ENCODE data around the gene ABCF2.

DNA sequence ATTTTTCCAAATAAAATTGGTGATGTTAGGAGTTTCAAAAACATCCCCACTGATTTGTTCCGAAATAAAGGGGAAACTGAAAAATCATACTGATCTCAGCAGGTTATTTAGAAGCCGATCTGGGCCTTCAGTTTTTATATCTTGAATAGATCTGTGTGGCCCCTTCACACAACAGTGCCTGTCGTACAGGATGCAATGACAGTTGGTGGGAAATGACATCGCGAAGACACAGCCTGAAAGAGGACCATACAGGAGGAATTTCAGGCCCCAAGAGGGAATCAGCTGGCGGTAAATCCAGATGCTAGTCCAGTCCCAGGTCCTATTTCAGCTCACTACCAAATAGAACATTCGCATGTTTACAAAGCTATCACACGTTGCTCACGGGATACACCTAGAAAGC, 19.7 kb downstream of the ABCF2 start:
- TF ChIP-seq, protein P1, sequence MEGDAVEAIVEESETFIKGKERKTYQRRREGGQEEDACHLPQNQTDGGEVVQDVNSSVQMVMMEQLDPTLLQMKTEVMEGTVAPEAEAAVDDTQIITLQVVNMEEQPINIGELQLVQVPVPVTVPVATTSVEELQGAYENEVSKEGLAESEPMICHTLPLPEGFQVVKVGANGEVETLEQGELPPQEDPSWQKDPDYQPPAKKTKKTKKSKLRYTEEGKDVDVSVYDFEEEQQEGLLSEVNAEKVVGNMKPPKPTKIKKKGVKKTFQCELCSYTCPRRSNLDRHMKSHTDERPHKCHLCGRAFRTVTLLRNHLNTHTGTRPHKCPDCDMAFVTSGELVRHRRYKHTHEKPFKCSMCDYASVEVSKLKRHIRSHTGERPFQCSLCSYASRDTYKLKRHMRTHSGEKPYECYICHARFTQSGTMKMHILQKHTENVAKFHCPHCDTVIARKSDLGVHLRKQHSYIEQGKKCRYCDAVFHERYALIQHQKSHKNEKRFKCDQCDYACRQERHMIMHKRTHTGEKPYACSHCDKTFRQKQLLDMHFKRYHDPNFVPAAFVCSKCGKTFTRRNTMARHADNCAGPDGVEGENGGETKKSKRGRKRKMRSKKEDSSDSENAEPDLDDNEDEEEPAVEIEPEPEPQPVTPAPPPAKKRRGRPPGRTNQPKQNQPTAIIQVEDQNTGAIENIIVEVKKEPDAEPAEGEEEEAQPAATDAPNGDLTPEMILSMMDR (IDR thresholded peaks at IDR 0.05) = no peak
- no peak for TF ChIP-seq POLR2AphosphoS5 (IDR thresholded peaks at IDR 0.05; ENCODE audit: low read depth, low read length)
- TF ChIP-seq, protein P2, sequence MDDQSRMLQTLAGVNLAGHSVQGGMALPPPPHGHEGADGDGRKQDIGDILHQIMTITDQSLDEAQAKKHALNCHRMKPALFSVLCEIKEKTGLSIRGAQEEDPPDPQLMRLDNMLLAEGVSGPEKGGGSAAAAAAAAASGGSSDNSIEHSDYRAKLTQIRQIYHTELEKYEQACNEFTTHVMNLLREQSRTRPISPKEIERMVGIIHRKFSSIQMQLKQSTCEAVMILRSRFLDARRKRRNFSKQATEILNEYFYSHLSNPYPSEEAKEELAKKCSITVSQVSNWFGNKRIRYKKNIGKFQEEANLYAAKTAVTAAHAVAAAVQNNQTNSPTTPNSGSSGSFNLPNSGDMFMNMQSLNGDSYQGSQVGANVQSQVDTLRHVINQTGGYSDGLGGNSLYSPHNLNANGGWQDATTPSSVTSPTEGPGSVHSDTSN (IDR thresholded peaks at IDR 0.05) = no peak
- TF ChIP-seq, protein P3, sequence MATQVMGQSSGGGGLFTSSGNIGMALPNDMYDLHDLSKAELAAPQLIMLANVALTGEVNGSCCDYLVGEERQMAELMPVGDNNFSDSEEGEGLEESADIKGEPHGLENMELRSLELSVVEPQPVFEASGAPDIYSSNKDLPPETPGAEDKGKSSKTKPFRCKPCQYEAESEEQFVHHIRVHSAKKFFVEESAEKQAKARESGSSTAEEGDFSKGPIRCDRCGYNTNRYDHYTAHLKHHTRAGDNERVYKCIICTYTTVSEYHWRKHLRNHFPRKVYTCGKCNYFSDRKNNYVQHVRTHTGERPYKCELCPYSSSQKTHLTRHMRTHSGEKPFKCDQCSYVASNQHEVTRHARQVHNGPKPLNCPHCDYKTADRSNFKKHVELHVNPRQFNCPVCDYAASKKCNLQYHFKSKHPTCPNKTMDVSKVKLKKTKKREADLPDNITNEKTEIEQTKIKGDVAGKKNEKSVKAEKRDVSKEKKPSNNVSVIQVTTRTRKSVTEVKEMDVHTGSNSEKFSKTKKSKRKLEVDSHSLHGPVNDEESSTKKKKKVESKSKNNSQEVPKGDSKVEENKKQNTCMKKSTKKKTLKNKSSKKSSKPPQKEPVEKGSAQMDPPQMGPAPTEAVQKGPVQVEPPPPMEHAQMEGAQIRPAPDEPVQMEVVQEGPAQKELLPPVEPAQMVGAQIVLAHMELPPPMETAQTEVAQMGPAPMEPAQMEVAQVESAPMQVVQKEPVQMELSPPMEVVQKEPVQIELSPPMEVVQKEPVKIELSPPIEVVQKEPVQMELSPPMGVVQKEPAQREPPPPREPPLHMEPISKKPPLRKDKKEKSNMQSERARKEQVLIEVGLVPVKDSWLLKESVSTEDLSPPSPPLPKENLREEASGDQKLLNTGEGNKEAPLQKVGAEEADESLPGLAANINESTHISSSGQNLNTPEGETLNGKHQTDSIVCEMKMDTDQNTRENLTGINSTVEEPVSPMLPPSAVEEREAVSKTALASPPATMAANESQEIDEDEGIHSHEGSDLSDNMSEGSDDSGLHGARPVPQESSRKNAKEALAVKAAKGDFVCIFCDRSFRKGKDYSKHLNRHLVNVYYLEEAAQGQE (IDR thresholded peaks at IDR 0.05; ENCODE audit: low read depth, low read length) = no peak
- no peak for TF ChIP-seq EZH2phosphoT487 (IDR thresholded peaks at IDR 0.05; ENCODE audit: borderline replicate concordance, low read depth)

All from SK-N-SH (cell line).